Spinal cord (tissue), 10 donors: Measurements from ENCODE around the gene RPGRIP1. TPM values are rescaled to one million over a fixed set of nuclear protein-coding genes. Genes with fewer than 3 reads are reported as not detected.
"Not testable (repeated sequence)": the region's sequence is repeated elsewhere in the genome, so short reads cannot be mapped to it uniquely, and the experiment has no call there.

Experiments
- DNase-seq, 6 donors: peaks; one replicate each; pipeline versions ENCODE4 v3.0.0 to v3.0.0-alpha.2; 2013 to 2015; ENCODE audit warnings: low spot score in 6 of 6, low read depth in 4 of 6
- H3K27ac ChIP-seq: one replicate; pipeline ENCODE4 v1.5.1; 2013; ENCODE audit warnings: low read depth, low read length, control low read depth
- H3K27me3 ChIP-seq: one replicate; pipeline ENCODE4 v1.6.1; 2013; ENCODE audit warnings: low read length; ENCODE audit not compliant: control insufficient read depth, insufficient read depth
- H3K36me3 ChIP-seq: one replicate; pipeline ENCODE4 v1.6.1; 2013; ENCODE audit warnings: low read length; ENCODE audit not compliant: control insufficient read depth, insufficient read depth
- H3K4me1 ChIP-seq: one replicate; pipeline ENCODE4 v1.6.1; 2013; ENCODE audit warnings: low read length; ENCODE audit not compliant: control insufficient read depth, insufficient read depth
- H3K4me3 ChIP-seq: one replicate; pipeline ENCODE4 v1.5.1; 2013; ENCODE audit warnings: low read depth, low read length, control low read depth
- H3K9me3 ChIP-seq: one replicate; pipeline ENCODE4 v1.6.1; 2013; ENCODE audit warnings: low read length; ENCODE audit not compliant: control insufficient read depth, insufficient read depth
- WGBS: methylation state at CpG from one replicate; pipeline ENCODE4 v1.1.5; 2013; ENCODE audit warnings: missing lambda C conversion rate; ENCODE audit not compliant: insufficient coverage; 5-methylcytosine and 5-hydroxymethylcytosine counted together
- polyA plus RNA-seq, 2 donors: library from polyadenylated mRNA; unstranded; fragments of 120-200 nt; gene quantifications; one replicate each; pipeline ENCODE4 v1.2.1, GENCODE V29; 2013; ENCODE audit not compliant: insufficient read length in 2 of 2
- total RNA-seq, 2 donors: library from RNA; depleted of rRNA in 1 of 2; stranded (reverse); fragments of 120-200 nt in 1 of 2; fragments of >200 nt in 1 of 2; gene quantifications; one replicate each; pipeline versions ENCODE4 v1.2.3 to v1.2.4, GENCODE V29; 2013 to 2014
- donor health status: healthy.

The RPGRIP1 gene
- total and polyA plus RNA-seq, 4 donors, result 0.33 to 1.3 (median 0.64) TPM

DNA sequence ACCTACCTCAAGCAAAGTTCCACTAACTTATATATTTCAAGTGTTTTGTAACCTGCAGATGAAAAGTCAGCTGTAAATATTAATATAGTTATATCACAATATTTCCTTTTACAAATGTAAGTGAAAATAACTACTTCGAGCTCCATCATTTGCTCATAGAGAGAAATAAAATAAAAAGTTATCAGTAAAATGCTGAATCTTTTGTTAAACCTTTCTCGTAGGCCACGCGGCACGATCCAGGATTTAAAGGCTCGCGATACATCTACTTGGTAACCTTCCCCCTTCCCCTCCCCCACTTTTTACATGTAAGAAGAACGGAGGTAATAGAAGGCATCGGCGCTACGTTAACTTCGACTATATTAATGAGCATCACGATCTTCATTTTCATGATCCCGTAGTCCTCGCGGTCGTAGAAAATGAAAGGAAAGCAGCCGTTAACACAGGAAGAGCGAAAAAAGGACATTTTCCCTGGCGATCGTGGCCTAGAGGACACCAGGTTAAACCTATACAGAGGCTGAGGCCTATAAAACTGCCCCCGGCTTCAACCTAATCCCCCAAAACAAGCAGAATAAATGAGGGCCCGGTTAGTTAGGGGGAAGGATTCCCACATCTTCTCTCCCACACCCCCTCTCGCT, 11.1 kb upstream of the RPGRIP1 start:
- Histone ChIP-seq H3K9me3 (no peaks in the 10 kb centered on the region), H3K4me3 (peak overlapping the region; percentile 94), H3K27ac (peak overlapping the region; percentile 90), H3K4me1 (peaks cover 20% of the 10 kb centered on the region), H3K27me3 (no peaks in the 10 kb centered on the region), H3K36me3 (peaks cover 16% of the 10 kb centered on the region)
- WGBS, result 0% methylated on average over 13 of the region's 24 CpGs
- peak; percentile 32 to 81 (median 42) for DNase-seq

DNA sequence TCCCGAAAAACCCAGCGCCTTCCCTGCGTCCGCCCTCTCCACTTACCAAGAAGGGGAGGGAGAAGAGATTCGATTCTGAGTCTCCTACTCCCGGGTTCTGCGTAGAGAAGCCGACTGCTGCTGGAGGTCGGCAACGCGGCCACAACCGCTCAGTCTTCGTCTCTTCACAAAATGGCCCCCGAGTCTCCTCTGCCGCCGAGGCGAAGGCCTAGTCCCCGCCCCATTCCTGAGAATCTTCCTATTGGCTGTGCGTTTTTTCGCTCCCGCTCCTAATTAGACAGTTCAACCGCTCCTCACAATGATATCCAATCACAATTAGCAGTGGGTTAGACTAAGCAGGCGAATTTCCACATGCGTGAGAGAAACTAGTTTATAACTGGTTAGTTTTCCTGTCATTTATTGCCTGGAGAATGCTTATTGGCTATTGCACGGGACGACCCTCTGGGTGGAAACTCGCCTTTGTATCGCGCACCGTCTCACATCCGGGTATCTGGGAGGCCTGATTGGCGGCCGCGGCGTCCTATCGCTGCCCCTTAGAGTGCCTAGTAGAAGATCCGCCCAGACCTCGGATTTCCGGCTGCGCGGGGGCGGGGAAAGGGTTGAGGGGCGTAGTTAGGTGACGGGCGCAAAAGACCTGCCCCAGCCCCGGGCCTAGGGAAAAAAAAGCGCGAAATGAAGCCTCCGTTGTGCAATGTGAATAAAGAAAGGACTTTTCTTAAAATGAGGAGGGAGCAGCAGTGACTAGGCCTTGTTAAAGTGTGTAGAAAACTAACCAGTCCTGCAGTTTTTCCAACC, 10.4 kb upstream of the RPGRIP1 start, which contains the start of gene HNRNPC:
Gene HNRNPC (minus strand): TSS at position 191 of the 795 bp plus-strand sequence. CDS start 35,249 bp downstream, outside the sequence.
- no peaks in the 10 kb centered on the region for H3K9me3 ChIP-seq
- H3K27me3 ChIP-seq, result no peaks in the 10 kb centered on the region
- peak; percentile 100 for DNase-seq
- H3K36me3 ChIP-seq, result peaks cover 15% of the 10 kb centered on the region
- under 1% methylated on average over 40 of the region's 49 CpGs for whole genome bisulfite sequencing
- peaks cover 20% of the 10 kb centered on the region for H3K4me1 ChIP-seq
- H3K27ac ChIP-seq, result peak within 1 kb of the TSS; percentile 90
- H3K4me3 ChIP-seq, result peak within 1 kb of the TSS; percentile 94

DNA sequence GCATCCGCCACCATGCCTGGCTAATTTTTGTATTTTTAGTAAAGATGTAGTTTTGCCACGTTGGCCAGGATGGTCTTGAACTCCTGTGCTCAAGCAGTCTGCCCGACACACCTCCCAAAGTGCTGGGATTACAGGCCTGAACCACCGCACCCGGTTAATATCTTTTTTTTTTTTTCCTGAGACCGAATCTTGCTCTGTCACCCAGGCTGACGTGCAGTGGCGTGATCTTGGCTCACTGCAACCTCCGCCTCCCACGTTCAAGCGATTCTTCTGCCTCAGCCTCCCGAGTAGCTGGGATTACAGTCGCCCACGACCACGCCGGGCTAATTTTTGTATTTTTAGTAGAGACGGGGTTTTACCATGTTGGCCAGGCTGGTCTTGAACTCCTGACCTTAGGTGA, 7.2 kb upstream of the RPGRIP1 start:
- H3K36me3 ChIP-seq, H3K27me3 ChIP-seq, H3K9me3 ChIP-seq, H3K27ac ChIP-seq, H3K4me3 ChIP-seq, DNase-seq, H3K4me1 ChIP-seq: not testable (repeated sequence)
- 88% methylated on average over 11 of the region's 17 CpGs for WGBS

DNA sequence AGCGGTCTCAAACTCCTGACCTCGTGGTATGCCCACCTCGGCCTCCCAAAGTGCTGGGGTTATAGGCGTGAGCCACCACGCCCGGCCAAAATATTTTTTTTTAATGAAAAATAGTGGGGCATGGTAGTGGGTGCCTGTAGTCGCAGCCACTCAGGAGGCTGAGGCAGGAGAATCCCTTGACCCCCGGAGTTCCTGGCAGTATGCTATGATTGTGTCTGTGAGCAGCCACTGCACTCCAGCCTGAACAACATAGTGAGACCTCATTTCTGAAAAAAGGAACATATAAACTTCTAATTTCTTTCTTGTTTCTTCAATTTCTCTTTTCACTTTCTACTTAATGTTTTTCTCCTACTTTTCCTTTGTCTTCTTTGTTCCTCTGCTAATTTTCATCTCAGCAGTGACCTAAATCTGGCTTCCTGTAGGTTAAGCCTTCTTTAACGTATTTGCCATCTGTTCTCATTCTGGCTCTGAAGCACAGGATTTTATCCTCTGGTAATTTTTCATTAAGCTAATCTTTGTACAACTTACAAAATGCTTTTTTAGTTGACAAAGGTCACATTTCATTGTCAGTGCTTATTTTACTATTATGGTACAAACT, 4.5 kb upstream of the RPGRIP1 start:
- WGBS, result 93% methylated on average over 8 of the region's 9 CpGs

DNA sequence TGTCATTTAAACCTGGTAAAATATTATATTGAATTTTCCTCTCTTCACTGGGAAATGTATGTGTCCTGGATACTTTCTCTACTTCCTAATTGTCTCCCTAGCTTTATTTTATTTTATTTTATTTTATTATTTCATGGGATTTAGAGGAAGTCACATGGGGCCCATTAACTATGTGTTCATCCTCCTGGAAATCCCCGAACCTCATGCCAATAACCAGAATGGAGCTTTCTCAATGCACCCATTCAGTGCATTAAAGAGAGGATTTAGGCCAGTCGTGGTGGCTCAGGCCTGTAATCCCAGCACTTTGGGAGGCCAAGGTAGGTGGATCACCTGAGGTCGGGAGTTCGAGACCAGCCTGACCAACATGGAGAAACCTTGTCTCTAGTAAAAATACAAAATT, 1.3 kb upstream of the RPGRIP1 start:
- Histone ChIP-seq H3K9me3 (no peaks in the 10 kb centered on the region), H3K27ac (no peak overlapping the region), H3K4me3 (no peak overlapping the region), H3K4me1 (no peaks in the 10 kb centered on the region), H3K27me3 (no peaks in the 10 kb centered on the region), H3K36me3 (no peaks in the 10 kb centered on the region)
- DNase-seq, result no peak
- WGBS, result 80% methylated on average over 3 of the region's 4 CpGs

More for the DNA sequence above, 4.5 kb upstream of the RPGRIP1 start:
- H3K9me3 ChIP-seq, result no peaks in the 10 kb centered on the region
- no peak overlapping the region for H3K27ac ChIP-seq
- peak in 1 of 6 donors; percentile 32 for DNase-seq
- no peaks in the 10 kb centered on the region for H3K27me3 ChIP-seq
- no peaks in the 10 kb centered on the region for H3K36me3 ChIP-seq
- H3K4me1 ChIP-seq, result no peaks in the 10 kb centered on the region
- no peak overlapping the region for H3K4me3 ChIP-seq

DNA sequence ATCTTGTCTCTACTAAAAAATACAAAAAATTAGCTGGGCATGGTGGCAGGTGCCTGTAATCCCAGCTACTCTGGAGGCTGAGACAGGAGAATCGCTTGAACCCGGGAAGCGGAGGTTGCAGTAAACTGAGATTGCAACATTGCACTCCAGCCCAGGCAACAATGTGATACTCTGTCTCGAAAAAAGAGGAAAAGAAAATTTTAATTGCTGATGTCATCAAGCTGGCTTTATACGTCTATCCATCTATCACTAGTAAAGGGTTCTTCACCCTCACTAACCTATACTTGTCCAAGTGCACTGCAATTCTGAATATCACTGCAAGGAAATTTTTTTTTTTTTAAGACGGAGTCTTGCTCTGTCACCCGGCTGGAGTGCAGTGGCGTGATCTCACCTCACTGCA, 2.0 kb downstream of the RPGRIP1 start:
- not testable (repeated sequence) for H3K4me1 ChIP-seq, H3K9me3 ChIP-seq, DNase-seq, H3K27me3 ChIP-seq, H3K4me3 ChIP-seq, H3K27ac ChIP-seq, H3K36me3 ChIP-seq
- 95% methylated on average over 6 of the region's 8 CpGs for WGBS

DNA sequence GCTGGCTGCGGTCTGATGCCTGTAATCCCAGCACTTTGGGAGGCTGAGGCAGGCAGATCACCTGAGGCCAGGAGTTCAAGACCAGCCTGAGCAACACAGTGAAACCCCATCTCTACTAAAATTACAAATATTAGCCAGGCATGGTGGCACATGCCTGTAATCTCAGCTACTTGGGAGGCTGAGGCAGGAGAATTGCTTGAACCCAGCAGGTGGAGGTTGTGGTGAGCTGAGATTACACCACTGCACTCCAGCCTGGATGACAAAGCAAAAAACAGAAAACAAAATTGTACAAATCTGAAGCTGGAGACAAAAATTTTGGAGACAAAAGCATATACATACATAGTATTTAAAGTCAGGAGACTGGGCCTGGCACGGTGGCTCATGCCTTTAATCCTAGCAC, 6.6 kb downstream of the RPGRIP1 start:
- DNase-seq, H3K9me3 ChIP-seq: not testable (repeated sequence)
- 100% methylated on average over 1 of the region's 2 CpGs for WGBS

DNA sequence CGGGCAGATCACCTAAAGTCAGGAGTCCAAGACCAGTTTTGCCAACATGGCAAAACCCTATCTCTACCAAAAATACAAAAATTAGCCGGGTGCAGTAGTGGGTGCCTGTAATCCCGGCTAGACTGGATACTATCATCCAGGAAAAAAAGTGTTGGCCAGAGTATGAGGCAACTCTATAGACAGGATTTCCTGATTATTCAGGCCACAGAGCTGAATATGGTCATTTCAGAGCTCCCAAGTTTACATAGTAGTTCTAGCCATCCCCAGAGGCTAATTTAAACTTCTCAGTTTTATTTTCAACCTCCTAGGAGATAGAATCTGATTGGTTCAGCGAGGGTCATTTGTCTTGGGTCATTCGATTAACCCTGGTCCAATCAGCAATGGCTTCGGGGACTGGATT, 7.3 kb downstream of the RPGRIP1 start:
- H3K27ac ChIP-seq, result no peak overlapping the region

More for the DNA sequence above, 6.6 kb downstream of the RPGRIP1 start:
- H3K27ac ChIP-seq, H3K4me1 ChIP-seq, H3K36me3 ChIP-seq, H3K27me3 ChIP-seq, H3K4me3 ChIP-seq: not testable (repeated sequence)

GRCh38 chr14:21294026-21294425, 14.1 kb downstream of the RPGRIP1 start:
- H3K27ac ChIP-seq, result not testable (repeated sequence)
- WGBS, result 89% methylated on average over 5 of the region's 8 CpGs

More for the DNA sequence above, 7.3 kb downstream of the RPGRIP1 start:
- DNase-seq, result no peak
- 87% methylated on average over 3 of the region's 6 CpGs for WGBS
- Histone ChIP-seq H3K36me3 (no peaks in the 10 kb centered on the region), H3K27me3 (no peaks in the 10 kb centered on the region), H3K4me1 (no peaks in the 10 kb centered on the region), H3K9me3 (no peaks in the 10 kb centered on the region), H3K4me3 (no peak overlapping the region)

More at GRCh38 chr14:21294026-21294425, 14.1 kb downstream of the RPGRIP1 start:
- not testable (repeated sequence) for H3K36me3 ChIP-seq, DNase-seq, H3K27me3 ChIP-seq, H3K9me3 ChIP-seq, H3K4me3 ChIP-seq, H3K4me1 ChIP-seq
